GM10847 (cell line): Measurements from ENCODE around the gene PFKFB2.

Source experiments
- POLR2A ChIP-seq: IDR thresholded peaks from 2 replicates; pipeline ENCODE4 v1.6.1; 2011; ENCODE audit not compliant: insufficient read length; ENCODE audit errors: extremely low read depth

The PFKFB2 gene

DNA sequence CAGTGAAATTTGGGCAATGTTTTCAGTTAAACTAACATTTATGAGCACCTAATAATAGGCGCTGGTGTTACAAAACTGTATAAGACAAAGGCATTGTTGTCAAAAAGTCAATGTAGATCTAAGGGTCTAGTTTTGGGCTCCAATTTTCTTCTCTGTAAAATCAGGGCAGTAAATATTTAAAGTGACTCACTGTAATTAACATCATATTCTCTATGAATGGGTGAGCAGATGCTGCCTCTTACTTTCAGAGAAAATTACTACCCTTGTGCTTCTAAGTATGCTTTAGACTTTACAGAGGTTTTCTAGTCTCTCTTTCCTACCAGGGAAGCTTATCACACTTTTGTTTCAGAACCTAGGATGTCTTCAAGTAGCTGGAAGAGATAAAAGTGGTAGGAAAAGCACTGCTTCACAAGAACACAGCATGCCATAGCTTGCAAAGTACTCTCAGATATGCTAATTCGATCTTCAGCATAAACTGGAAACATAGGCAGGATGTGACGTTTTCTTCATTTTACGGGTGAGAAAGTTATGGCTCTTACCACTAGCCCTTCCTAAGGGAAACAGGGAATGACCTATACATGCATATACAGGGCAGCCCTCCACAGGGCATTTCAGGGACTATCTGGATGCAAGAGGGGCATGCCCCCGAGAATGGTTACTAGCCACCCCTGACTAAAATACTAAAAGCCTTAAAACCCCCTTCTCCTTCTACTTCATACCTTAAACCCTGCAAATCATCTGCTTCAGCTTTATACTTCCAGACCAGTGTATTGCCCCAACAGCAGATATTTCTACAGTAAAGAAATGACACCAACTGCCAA is 23.2 kb upstream of the PFKFB2 start:
- no peak for TF ChIP-seq POLR2A

DNA sequence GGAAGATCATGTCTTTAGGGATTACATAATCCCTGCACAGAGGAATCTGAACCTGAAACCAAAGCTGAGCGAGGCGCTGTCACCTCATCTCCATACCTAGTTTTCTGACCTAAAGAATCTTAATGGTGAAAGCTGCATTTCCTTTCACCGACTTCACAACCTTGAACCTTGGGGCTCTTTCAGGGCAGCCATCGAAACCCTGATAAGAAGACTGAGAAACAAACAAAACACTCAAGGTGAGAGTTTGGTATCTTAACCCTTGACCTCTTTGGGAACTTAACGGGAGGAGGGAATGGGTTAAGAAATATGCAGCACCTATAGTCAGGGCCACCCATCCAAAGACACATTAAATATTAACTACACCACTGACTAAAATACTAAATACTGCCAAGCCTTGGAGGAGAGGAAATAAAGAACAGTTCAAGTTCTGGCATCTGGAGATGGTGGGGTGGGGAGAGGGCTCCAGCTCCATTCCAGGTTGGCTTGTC is 22.5 kb upstream of the PFKFB2 start:
- no peak for TF ChIP-seq POLR2A

DNA sequence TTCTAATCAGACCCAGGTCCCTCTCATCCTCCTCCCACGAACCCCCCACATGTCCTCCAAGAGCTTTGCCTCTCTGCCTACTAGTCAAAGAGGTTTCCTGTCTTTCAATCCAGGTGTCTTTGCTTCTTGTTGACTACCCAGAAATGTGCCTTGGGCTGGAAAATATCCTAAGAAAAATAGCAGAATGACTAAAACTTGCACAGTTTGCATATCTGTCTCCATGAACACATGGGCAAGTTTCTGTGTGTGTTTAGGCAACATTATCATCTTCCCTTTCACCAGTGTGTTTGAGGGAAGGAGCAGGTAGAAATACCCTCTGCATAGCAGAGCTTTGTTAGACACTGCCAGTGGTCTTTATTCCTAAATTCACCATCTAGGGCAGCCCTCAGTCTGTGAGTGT is 22.1 kb upstream of the PFKFB2 start:
- TF ChIP-seq POLR2A: no peak

DNA sequence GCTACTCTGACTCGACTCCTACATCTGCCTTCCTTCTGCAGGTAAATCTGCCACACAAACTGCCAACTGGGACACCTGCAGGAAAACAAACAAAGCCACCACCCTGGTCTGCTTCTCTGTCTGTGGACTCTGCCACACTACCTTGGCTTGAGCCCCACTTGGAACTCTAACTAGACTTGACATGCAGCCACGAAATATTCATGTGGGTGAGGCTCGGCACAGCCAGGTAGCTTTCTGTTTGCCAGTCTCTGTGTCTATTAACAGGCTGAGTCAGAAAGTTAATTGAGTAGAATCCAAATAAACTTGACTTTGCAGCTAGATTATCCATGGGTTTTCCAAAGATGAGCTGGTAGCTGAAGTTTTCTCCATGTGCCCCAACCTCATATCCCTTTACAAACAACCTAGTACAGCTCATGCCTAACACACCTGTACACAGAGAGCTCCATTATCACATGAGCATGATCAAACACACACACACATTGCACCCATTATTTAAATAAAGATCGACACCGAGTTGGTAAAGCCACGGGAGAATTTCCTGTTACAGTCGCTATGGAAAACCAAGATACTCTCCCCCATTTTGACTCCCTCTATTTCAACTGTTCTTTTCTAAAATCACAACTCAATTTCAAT is 21.3 kb upstream of the PFKFB2 start:
- TF ChIP-seq POLR2A: no peak

DNA sequence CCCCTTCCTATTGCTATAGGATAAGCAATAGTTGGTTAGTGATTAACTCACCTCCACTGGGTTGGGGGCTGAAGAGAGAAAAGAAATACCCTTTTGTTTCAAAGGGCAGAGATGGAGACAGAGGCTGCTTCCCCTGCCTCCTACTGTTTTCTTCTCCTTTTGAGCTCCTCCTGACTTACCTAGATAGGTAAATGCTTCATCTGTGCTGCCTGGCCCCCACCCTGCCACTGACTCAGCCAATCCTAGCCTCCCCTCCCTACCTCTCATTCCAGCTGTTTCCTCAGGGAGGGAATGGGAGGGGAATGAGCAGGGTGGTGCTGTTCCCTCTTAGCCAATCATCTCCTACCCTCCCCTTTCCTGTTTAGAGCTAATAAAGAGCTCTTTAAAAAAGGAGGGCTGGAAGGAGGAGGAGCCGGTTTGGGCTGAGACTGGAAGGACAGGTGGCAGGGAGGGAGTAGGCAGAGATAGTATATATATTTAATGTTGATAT is 20.5 kb upstream of the PFKFB2 start, which contains the start of gene C1orf116:
Gene C1orf116 (minus strand): TSS at position 229 of the 490 bp plus-strand sequence. CDS start 5,158 bp downstream, outside the sequence.
- TF ChIP-seq POLR2A: no peak

DNA sequence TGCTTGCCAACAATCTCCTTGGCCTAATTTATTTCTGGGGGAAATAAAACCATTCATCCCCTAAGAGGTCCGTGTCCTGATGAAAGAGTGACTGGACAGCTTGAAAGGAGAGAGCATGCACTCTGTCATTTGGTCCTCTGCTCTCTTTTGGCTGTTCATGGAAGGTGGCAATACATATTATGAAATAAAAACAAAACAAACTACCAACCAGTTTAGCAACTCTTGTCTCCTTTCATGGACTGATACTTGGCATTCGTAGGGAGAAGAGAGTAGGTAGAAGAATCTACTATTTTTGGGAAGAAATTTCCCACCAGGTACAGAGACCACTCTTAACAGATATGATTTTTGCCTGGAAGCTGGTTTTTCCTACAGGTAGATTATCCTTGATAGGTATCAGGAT is 19.8 kb upstream of the PFKFB2 start:
- no peak for TF ChIP-seq POLR2A

DNA sequence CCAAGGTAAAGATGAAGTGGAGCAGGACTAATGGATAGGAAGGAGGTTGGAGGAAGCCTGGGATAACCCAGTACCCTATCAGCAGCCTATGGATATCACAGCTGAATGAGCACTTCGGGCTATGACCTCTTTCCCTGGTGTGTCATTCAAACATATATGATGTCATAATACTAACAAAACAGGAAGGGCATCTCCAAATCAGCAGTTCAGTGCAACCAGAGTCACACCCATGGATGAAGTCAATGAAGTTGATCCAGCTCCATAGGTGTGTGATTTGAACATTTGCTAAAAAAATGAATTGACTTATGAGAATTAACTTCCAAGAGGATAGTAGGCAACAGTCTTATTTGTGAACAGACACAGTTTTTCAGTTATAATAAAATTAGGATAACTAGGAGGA is 18.9 kb upstream of the PFKFB2 start:
- TF ChIP-seq POLR2A: no peak

DNA sequence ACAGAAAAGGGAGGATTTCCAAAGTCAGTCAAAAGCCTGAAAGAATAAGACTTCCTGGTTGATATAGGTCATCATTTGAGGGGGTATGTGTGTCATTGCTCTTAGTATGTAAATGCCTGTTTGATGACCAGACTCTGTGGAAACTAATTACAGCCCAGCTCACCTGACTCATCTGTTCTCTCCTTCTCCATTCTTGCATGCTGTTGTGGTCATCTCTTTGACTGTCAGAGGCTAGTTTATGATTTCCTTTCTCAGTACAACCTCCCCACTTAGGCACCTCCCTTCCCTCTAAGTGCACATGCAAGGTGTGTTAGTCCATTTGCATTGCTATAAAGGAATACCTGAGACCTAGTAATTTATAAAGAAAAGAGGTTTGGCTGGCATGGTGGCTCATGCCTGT is 18.1 kb upstream of the PFKFB2 start:
- no peak for TF ChIP-seq POLR2A

DNA sequence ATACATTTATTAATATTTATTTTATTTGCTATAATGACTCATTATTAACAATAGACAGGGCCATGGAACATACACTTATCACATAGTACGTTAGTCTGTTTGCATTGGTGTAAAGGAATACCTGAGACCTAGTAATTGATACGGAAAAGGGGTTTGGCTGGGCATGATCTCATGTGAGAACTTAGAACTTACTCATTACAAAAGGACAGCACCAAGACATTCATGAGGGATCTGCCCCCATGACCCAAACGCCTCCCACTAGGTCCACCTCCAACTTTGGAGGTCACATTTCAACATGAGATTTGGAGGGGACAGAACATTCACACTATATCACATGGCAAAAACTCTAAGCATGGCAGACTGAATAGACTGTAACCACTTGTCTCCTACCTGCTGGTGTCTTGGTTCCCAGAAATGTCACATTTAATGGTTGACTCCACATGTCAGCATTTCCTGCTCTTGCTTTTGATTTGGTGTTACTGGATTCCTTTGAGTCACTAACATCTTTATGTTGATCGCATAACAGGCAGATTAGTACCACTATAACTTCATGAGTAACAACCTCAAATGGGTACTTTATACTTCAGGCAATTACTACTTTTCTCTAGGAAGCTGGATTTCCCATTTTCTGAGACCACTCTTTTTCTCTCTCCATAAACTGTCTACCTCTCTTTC is 17.1 kb upstream of the PFKFB2 start:
- no peak for TF ChIP-seq POLR2A

DNA sequence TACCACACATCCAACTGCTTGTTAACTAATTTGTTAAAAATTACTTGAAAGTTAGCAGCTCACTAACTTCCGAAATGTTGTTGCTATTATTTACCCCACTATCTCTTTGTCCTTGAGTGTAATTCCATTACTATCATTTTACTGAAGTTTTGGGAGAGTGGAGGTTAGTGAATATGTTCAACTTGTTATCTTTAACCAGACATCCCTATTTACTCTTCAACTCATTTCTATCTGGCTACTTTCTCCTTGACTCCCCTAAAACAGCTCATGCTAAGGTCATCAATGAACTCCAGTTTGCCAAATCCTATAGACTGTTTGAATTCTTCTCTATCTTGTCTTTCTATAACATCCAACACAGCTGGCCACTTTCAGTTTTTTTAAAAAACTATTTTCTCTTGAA is 16.2 kb upstream of the PFKFB2 start:
- no peak for TF ChIP-seq POLR2A

DNA sequence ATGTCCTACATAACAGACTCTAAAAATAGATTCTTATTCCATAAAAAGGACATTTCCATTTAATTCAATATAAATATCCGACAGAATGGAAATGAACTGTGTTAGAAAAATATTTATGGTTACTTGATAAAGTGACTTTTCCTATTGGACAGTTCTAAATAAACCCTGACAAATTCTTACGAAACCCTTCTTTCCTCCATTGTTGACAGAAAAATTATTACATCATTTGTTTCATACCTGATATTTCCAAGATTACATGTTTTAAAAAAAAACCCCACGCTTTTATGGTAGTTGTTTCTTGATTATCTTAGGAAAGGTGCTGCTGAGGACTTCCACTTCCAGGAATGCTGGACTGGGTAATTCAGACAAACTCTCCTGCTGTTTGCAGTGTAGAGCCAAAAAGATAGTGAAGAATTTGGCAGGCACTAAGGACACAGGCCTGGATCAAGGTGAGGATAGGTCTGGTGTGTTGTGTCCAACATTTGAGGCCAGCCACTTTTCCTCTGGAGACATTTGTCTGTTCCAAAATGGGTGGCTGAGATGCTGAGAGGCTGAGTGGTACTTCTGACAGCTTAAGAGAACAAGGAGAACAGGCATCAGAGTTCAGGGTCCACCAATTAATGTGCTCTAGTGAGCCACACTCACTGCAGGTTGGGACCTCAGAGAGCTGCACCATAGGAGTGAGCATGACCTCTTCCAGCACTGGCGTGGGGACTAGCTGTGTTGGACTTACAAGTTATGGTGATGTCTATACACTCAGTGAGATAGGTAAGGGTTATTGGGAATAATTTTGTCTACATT is 13.5 kb upstream of the PFKFB2 start:
- no peak for TF ChIP-seq POLR2A

DNA sequence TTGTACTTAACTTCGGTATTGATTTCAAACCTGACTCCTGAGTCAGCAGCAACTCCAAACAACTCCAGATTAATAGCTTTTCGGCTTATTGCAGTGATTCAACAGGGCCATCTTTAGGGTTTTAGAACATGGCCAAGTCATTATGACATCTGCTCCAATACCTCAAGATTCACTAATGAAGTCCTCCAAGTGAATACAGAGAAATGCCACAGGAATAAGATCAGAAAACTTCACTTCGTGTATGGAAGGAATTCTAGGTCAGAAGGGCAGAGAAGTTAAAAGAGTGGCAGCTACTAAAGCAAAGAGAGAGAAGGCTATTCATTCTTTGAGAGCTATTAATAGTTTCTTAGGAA is 12.9 kb upstream of the PFKFB2 start:
- no peak for TF ChIP-seq POLR2A

DNA sequence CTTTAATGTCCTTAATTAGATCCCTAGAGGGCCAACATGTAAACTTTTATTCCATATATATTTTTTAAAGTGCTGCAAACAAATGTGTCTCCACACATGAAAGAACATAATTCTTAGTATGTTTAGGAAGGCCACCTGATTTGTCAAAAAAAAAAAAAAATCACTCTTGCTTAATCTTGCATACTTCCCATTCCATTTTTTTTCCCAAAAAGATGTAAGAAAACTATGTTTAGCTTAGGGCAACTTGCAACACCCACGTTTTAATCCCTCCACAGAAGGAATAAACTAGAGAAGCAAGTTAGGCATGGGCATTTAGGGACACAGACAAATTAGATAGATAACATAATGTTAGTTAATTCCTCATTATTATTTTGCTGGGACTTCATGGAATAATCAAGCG is 7.6 kb upstream of the PFKFB2 start:
- no peak for TF ChIP-seq POLR2A

DNA sequence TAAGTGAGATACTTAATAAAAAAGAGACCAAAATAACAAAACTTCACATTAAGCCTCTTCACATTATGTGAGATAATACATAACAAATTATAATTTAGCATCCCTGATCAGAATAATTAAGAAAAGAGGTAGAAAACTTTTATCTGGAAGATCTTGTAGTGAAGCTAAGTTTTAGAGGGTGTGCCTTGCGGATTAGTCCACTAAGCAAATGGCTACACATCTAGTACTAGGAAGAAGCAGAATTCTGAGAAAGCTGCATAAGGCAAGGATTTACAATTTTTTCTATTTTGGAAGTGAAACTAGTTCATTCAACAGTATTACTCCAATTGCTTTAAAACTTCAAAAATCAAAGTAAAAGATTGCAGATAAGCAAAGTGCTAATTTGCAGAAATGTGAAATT is 5.6 kb upstream of the PFKFB2 start:
- TF ChIP-seq POLR2A: no peak

DNA sequence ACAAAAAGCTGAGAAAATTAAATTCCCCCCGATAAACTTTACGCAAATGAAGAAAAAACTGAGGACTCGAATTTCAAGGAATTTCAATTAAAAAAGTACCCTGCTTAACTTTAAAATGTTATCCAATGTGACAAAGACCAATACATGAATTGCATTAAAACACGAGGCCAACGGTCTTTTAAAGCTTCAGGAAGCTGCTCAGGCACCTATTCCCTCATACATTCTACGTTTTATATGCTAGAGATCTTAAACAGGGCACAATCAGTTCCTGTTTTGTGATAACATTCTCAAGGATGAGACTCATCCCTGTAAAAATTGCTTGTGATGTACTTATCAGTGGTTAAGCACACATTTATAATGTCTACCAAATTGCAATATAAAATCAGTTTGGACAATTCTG is 5.0 kb upstream of the PFKFB2 start:
- TF ChIP-seq POLR2A: no peak

DNA sequence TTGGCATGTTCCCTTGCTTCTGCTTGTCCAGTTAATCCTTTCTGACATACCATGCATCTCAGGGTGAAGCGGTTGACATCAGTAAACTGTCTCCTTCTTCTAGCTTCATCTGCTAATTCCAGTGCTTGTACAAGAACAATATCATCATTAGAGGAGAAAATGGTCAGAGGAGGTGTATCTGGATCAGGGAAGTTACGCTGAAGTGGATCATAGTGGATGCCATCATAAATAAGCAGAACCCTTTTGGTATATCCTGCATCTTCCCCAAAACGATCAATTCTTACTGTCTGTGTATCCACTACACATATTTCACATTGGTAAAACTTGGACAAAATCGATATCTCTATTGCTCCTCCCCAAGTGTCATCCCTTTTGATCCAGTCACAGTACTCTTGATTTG is 4.0 kb upstream of the PFKFB2 start:
- TF ChIP-seq POLR2A: no peak

DNA sequence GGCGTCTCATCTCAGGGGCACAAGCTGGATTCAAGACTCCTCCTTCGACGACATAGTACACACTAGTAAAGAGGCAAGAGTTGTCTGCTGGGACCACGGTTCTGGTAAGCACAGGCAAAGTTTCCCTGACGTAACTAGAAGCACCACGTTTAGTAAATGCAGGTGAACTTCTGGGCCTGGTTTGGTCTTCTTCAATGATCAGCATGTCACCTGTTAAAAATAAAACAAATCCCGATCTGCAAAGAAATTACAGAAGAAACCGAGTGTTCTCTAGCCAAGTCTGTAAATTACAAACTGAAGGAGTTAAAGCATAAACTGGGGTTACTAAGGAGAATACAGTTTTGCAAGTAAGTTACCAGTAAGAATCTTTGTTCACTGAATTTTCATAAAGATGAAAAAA is 3.6 kb upstream of the PFKFB2 start:
- no peak for TF ChIP-seq POLR2A
